ENCODE results near the gene TH.

The TH gene

GRCh38 chr11:2171591-2172003, at the start of gene TH:
Gene TH, minus strand, starts transcription at chr11:2171815. Its CDS starts 29 bp downstream, at chr11:2171786.
- DNase-seq, result no peak

- no peak for DNase-seq
Measured at GRCh38 chr11:2221024-2221423, 49.4 kb upstream of the TH start.

- no peak for DNase-seq
Measured at GRCh38 chr11:2220173-2220771, 48.7 kb upstream of the TH start.

GRCh38 chr11:2219318-2220017, 47.9 kb upstream of the TH start:
- DNase-seq, result no peak

GRCh38 chr11:2218031-2218633, 46.5 kb upstream of the TH start:
- no peak for DNase-seq

GRCh38 chr11:2217211-2218030, 45.8 kb upstream of the TH start:
- no peak for DNase-seq

- no peak for DNase-seq
Measured at GRCh38 chr11:2216400-2217064, 44.9 kb upstream of the TH start.

GRCh38 chr11:2215561-2216399, 44.2 kb upstream of the TH start:
- no peak for DNase-seq

GRCh38 chr11:2215230-2215560, 43.6 kb upstream of the TH start:
- no peak for DNase-seq

- no peak for DNase-seq
Measured at GRCh38 chr11:2214527-2215229, 43.1 kb upstream of the TH start.

GRCh38 chr11:2213890-2214526, 42.4 kb upstream of the TH start:
- no peak for DNase-seq

GRCh38 chr11:2213384-2213842, 41.8 kb upstream of the TH start:
- DNase-seq, result no peak

GRCh38 chr11:2212411-2213251, 41.0 kb upstream of the TH start:
- DNase-seq, result no peak

- no peak for DNase-seq
Measured at GRCh38 chr11:2211113-2211971, 39.7 kb upstream of the TH start.

GRCh38 chr11:2210366-2211112, 38.9 kb upstream of the TH start:
- DNase-seq, result no peak

- DNase-seq, result no peak
Measured at GRCh38 chr11:2209900-2210321, 38.3 kb upstream of the TH start.

GRCh38 chr11:2209370-2209801, 37.8 kb upstream of the TH start:
- no peak for DNase-seq

Measured in activated CD4-positive, alpha-beta T cell treated with anti-CD3 and anti-CD28 coated beads, Interleukin-2, amount 50 U/mL, for 1 hour (primary cell).